ENCODE measurements around the gene STK32C. TPM values are rescaled to one million over a fixed set of nuclear protein-coding genes. Genes with fewer than 3 reads are reported as not detected.

The STK32C gene
- total and polyA plus RNA-seq, 10 donors: 9.6 to 27.8 (median 15.7) TPM

- H3K4me1 ChIP-seq: peaks cover 0 to 21% (median 12%) of the 10 kb centered on the region in 6 donors
- no peak overlapping the region for H3K4me3 ChIP-seq
- WGBS, 5 donors: 78 to 98% (median 90%) methylated on average over 5 to 7 of the region's 7 CpGs; no CpG with 5 or more reads in 1 of the 5 donors
- TF ChIP-seq POLR2AphosphoS5 (IDR thresholded peaks at IDR 0.05) (no peak), CTCF (IDR thresholded peaks at IDR 0.05 in 8 of 11, conservative IDR thresholded peaks at IDR 0.05 in 3 of 11) (no peak), POLR2A (IDR thresholded peaks at IDR 0.05) (no peak)
- no peak for DNase-seq
- intact Hi-C loops (cut with DNase I; ENCODE audit: low total_unique reads): no loop called here
- no peaks in the 10 kb centered on the region for H3K36me3 ChIP-seq
- H3K9me3 ChIP-seq: no peaks in the 10 kb centered on the region
- H3K27ac ChIP-seq: peak overlapping the region in 1 of 8 donors; percentile 30
- H3K27me3 ChIP-seq (replicated peaks in 1 of 7): peaks cover 0 to 7% (median 0%) of the 10 kb centered on the region in 7 donors
Measured at GRCh38 chr10:132158823-132159222, 148.9 kb downstream of the STK32C start.

- peak; percentile 47 for DNase-seq
- Histone ChIP-seq H3K4me1 (peaks cover 0 to 15% (median 9%) of the 10 kb centered on the region in 6 donors), H3K4me3 (no peak overlapping the region), H3K27me3 (replicated peaks in 1 of 7) (peaks cover 0 to 2% (median 0%) of the 10 kb centered on the region in 7 donors), H3K27ac (peak overlapping the region in 2 of 8 donors; percentile 31 to 48), H3K36me3 (no peaks in the 10 kb centered on the region), H3K9me3 (no peaks in the 10 kb centered on the region)
- intact Hi-C loops (cut with DNase I; ENCODE audit: low total_unique reads): no loop called here
- WGBS, 5 donors: 50 to 74% (median 56%) methylated on average over 1 to 2 of the region's 2 CpGs
- TF ChIP-seq POLR2A (IDR thresholded peaks at IDR 0.05): no peak
- TF ChIP-seq CTCF (IDR thresholded peaks at IDR 0.05 in 8 of 11, conservative IDR thresholded peaks at IDR 0.05 in 3 of 11): no peak
- TF ChIP-seq POLR2AphosphoS5 (IDR thresholded peaks at IDR 0.05): no peak
Measured at GRCh38 chr10:132158122-132158741, 149.5 kb downstream of the STK32C start.

Other genes with a start within 250 kb of the STK32C start
- gene JAKMIP3, start 242.0 kb downstream of the STK32C start, total RNA-seq: under 1 TPM; 0.13 to 0.92 (median 0.44) TPM
- gene JAKMIP3, start 242.0 kb downstream of the STK32C start, polyA plus RNA-seq: under 1 TPM; 0.06 to 0.13 (median 0.13) TPM
- gene DPYSL4, start 121.0 kb downstream of the STK32C start, total RNA-seq: 1 to 10 TPM in 4 of 7 donors, under 1 TPM in 2, not detected in 1; 0.85 to 6.0 (median 1.6) TPM
- 1 to 10 TPM in 1 of 3 donors, under 1 TPM in 2; 0.55 to 1.0 (median 0.96) TPM for gene DPYSL4, start 121.0 kb downstream of the STK32C start, polyA plus RNA-seq
- 10 to 100 TPM; 11.9 to 29.9 (median 19.4) TPM for gene LRRC27, start 24.2 kb upstream of the STK32C start, total RNA-seq
- 10 to 100 TPM in 1 of 3 donors, 1 to 10 TPM in 2; 6.1 to 13.0 (median 8.5) TPM for gene LRRC27, start 24.2 kb upstream of the STK32C start, polyA plus RNA-seq
- 10 to 100 TPM; 24.8 to 41.7 (median 28.1) TPM for gene PWWP2B, start 89.2 kb upstream of the STK32C start, total RNA-seq
- 10 to 100 TPM; 22.5 to 50.0 (median 27.8) TPM for gene PWWP2B, start 89.2 kb upstream of the STK32C start, polyA plus RNA-seq
- 10 to 100 TPM; 24.7 to 41.3 (median 33.7) TPM for gene INPP5A, start 229.8 kb upstream of the STK32C start, total RNA-seq
- 10 to 100 TPM; 11.1 to 16.5 (median 11.7) TPM for gene INPP5A, start 229.8 kb upstream of the STK32C start, polyA plus RNA-seq

All from spleen (tissue), 11 donors.